H1 (cell line): ENCODE data around the gene DDC. TPM values are rescaled to one million over a fixed set of nuclear protein-coding genes. Genes with fewer than 3 reads are reported as not detected.

Experiments
- CTCF ChIA-PET: fragments of 300-600 bp; sonication (Branson Sonifier 250); formaldehyde crosslinking; loops from one replicate; lab custom pipeline; 2021; ENCODE audit not compliant: partially characterized antibody; lab: Charles Lee
- POLR2A ChIA-PET: fragments of 300-600 bp; sonication (Branson Sonifier 250); formaldehyde crosslinking; loops from one replicate; lab custom pipeline; 2021; ENCODE audit warnings: inconsistent platforms; ENCODE audit not compliant: partially characterized antibody; lab: Charles Lee
- DNase-seq, 2 experiments: peaks; one replicate each; pipeline versions ENCODE4 v3.0.0 to v3.0.0-alpha.2; 2010 to 2022; ENCODE audit warnings: low spot score in 2 of 2, low read depth in 1 of 2, mixed read lengths in 1 of 2
- FAIRE-seq: peaks from 2 replicates; lab custom pipeline; 2011; peaks lifted over from hg19 to GRCh38; lab: Jason Lieb, UNC
- H2AFZ ChIP-seq: 2 replicates; pipeline ENCODE4 v1.8.1; 2012; ENCODE audit warnings: low read length, inconsistent platforms
- H2AK5ac ChIP-seq: 2 replicates; pipeline ENCODE4 v1.6.1; 2013; ENCODE audit warnings: low read depth, low read length
- H2BK120ac ChIP-seq: replicated peaks from 2 replicates; pipeline ENCODE3; 2013; ENCODE audit warnings: low read depth, low read length, inconsistent platforms
- H2BK12ac ChIP-seq: 2 replicates; pipeline ENCODE4 v1.6.1; 2013; ENCODE audit warnings: low read depth, low read length
- H2BK15ac ChIP-seq: 2 replicates; pipeline ENCODE4 v1.6.1; 2013; ENCODE audit warnings: low read length
- H2BK20ac ChIP-seq: 2 replicates; pipeline ENCODE4 v1.6.1; 2013; ENCODE audit warnings: low read length
- H2BK5ac ChIP-seq: 2 replicates; pipeline ENCODE4 v1.6.1; 2013; ENCODE audit warnings: low read depth, low read length
- H3K14ac ChIP-seq: 2 replicates; pipeline ENCODE4 v1.6.1; 2013; ENCODE audit warnings: inconsistent platforms; ENCODE audit not compliant: insufficient read length
- H3K18ac ChIP-seq: 2 replicates; pipeline ENCODE4 v1.6.1; 2013; ENCODE audit warnings: low read length; ENCODE audit errors: extremely low read depth
- H3K23ac ChIP-seq: 2 replicates; pipeline ENCODE4 v1.6.1; 2013; ENCODE audit warnings: inconsistent platforms; ENCODE audit not compliant: insufficient read length
- H3K23me2 ChIP-seq: 2 replicates; pipeline ENCODE4 v1.6.1; 2013; ENCODE audit warnings: low read depth, low read length
- H3K27ac ChIP-seq: 2 replicates; pipeline ENCODE4 v1.6.1; 2011; ENCODE audit warnings: low read depth, low read length, inconsistent platforms
- H3K27me3 ChIP-seq, 4 experiments: replicated peaks in 1 of 4; 1 replicate in 1 of 4; 2 replicates in 3 of 4; pipeline versions ENCODE4 v1.6.1 to v1.8.1; 2011 to 2013; ENCODE audit warnings: low read length in 3 of 4, mild to moderate bottlenecking in 3 of 4, inconsistent platforms in 2 of 4, mixed read lengths in 2 of 4, moderate library complexity in 1 of 4; ENCODE audit not compliant: control insufficient read depth in 3 of 4, insufficient read depth in 3 of 4; ENCODE audit errors: extremely low read depth in 1 of 4
- H3K36me3 ChIP-seq, 4 experiments: 2 replicates each; pipeline versions ENCODE4 v1.6.1 to v1.8.1; 2011 to 2013; ENCODE audit warnings: mild to moderate bottlenecking in 4 of 4, low read length in 3 of 4, moderate library complexity in 2 of 4, control low read depth in 1 of 4, inconsistent platforms in 1 of 4; ENCODE audit not compliant: insufficient read depth in 4 of 4, control insufficient read depth in 2 of 4
- H3K4ac ChIP-seq: replicated peaks from 2 replicates; pipeline ENCODE3; 2013; ENCODE audit warnings: low read length, low read depth, mixed read lengths, inconsistent platforms; ENCODE audit not compliant: insufficient read length
- H3K4me1 ChIP-seq, 4 experiments: replicated peaks in 1 of 4; 1 replicate in 1 of 4; 2 replicates in 3 of 4; pipeline versions ENCODE4 v1.6.1 to v1.8.1; 2011 to 2013; ENCODE audit warnings: low read length in 3 of 4, inconsistent platforms in 2 of 4, mixed read lengths in 1 of 4; ENCODE audit not compliant: insufficient read depth in 4 of 4, control insufficient read depth in 3 of 4
- H3K4me2 ChIP-seq, 2 experiments: 2 replicates each; pipeline versions ENCODE4 v1.6.1 to v1.8.1; 2011 to 2013; ENCODE audit warnings: low read depth in 2 of 2, low read length in 2 of 2, control low read depth in 1 of 2, inconsistent platforms in 1 of 2, mild to moderate bottlenecking in 1 of 2; ENCODE audit not compliant: insufficient read depth in 1 of 2
- H3K4me3 ChIP-seq, 4 experiments: fragments of 200-600, 300-600 bp in 1 of 4; sonication (generic), shearing (Covaris generic), sonication (Bioruptor Twin) in 1 of 4; 2 replicates each; pipeline versions ENCODE4 v1.5.1 to v1.8.1; 2011 to 2016; ENCODE audit warnings: low read length in 4 of 4, low read depth in 3 of 4, control low read depth in 2 of 4, inconsistent platforms in 2 of 4, mild to moderate bottlenecking in 2 of 4, mixed read lengths in 1 of 4, moderate library complexity in 1 of 4; ENCODE audit not compliant: insufficient read depth in 2 of 4; ENCODE audit errors: extremely low read depth in 1 of 4
- H3K56ac ChIP-seq: replicated peaks from 2 replicates; pipeline ENCODE3; 2013; ENCODE audit warnings: low read depth, mild to moderate bottlenecking, mixed read lengths, low read length, inconsistent platforms; ENCODE audit not compliant: insufficient read length
- H3K79me1 ChIP-seq: 2 replicates; pipeline ENCODE4 v1.6.1; 2013; ENCODE audit warnings: low read depth, low read length, control low read depth
- H3K79me2 ChIP-seq, 2 experiments: 2 replicates each; pipeline versions ENCODE4 v1.6.1 to v1.8.1; 2012 to 2013; ENCODE audit warnings: low read length in 2 of 2, mild to moderate bottlenecking in 2 of 2, inconsistent platforms in 1 of 2; ENCODE audit not compliant: insufficient read depth in 2 of 2, control insufficient read depth in 1 of 2
- H3K9ac ChIP-seq, 4 experiments: replicated peaks in 1 of 4; 1 replicate in 1 of 4; 2 replicates in 3 of 4; pipeline versions ENCODE4 v1.6.1 to v1.8.1; 2011 to 2013; ENCODE audit warnings: low read depth in 3 of 4, low read length in 3 of 4, control low read depth in 2 of 4, mild to moderate bottlenecking in 2 of 4, moderate library complexity in 2 of 4, inconsistent platforms in 1 of 4; ENCODE audit errors: extremely low read depth in 1 of 4
- H3K9me3 ChIP-seq, 2 experiments: 2 replicates each; pipeline versions ENCODE4 v1.6.1 to v1.8.1; 2012 to 2013; ENCODE audit warnings: mild to moderate bottlenecking in 2 of 2, moderate library complexity in 2 of 2, control low read depth in 1 of 2, inconsistent platforms in 1 of 2, low read depth in 1 of 2, low read length in 1 of 2, mixed read lengths in 1 of 2; ENCODE audit not compliant: insufficient read depth in 2 of 2
- H4K20me1 ChIP-seq, 2 experiments: replicated peaks in 1 of 2; 2 replicates each; pipeline versions ENCODE3 to v1.8.1; 2011 to 2013; ENCODE audit warnings: inconsistent platforms in 2 of 2, low read length in 2 of 2, mild to moderate bottlenecking in 1 of 2; ENCODE audit not compliant: insufficient read depth in 2 of 2, control insufficient read depth in 1 of 2
- H4K5ac ChIP-seq: 2 replicates; pipeline ENCODE4 v1.6.1; 2013; ENCODE audit warnings: low read length, low read depth, mixed read lengths, inconsistent platforms; ENCODE audit not compliant: insufficient read length
- H4K8ac ChIP-seq: 2 replicates; pipeline ENCODE4 v1.8.0; 2013; ENCODE audit warnings: mild to moderate bottlenecking, moderate library complexity, low read length, inconsistent platforms; ENCODE audit not compliant: insufficient read depth; ENCODE audit errors: extremely low read depth
- H4K91ac ChIP-seq: replicated peaks from 2 replicates; pipeline ENCODE3; 2013; ENCODE audit warnings: low read length, mixed read lengths, inconsistent platforms; ENCODE audit not compliant: insufficient read length
- POLR2AphosphoS5 ChIP-seq: IDR thresholded peaks from 2 replicates; pipeline ENCODE4 v1.6.1; 2011; ENCODE audit warnings: low read depth, low read length
- RXRA ChIP-seq: IDR thresholded peaks from 2 replicates; pipeline ENCODE4 v1.6.1; 2011; ENCODE audit warnings: low read depth, mild to moderate bottlenecking, low read length, moderate library complexity; ENCODE audit not compliant: insufficient read depth
- TEAD4 ChIP-seq: IDR thresholded peaks from 2 replicates; pipeline ENCODE4 v1.6.1; 2012; ENCODE audit warnings: low read depth, low read length, inconsistent platforms, mixed read lengths
- YY1 ChIP-seq: IDR thresholded peaks from 2 replicates; pipeline ENCODE4 v1.6.1; 2011; ENCODE audit warnings: low read depth, mild to moderate bottlenecking, low read length
- WGBS, 2 experiments: shearing (Covaris generic) in 1 of 2; methylation state at CpG; one replicate each; pipeline versions ENCODE4 v1.1.6 to v1.1.7; 2013 to 2015; ENCODE audit warnings: low lambda C conversion rate in 2 of 2, mixed read lengths in 2 of 2, inconsistent platforms in 1 of 2, low coverage in 1 of 2, missing lambda C conversion rate in 1 of 2; ENCODE audit not compliant: insufficient replicate concordance in 2 of 2, insufficient coverage in 1 of 2, insufficient read length in 1 of 2; ENCODE audit errors: extremely low coverage in 1 of 2, missing lambda C conversion rate in 1 of 2; 5-methylcytosine and 5-hydroxymethylcytosine counted together
- polyA plus RNA-seq, 7 experiments: library from polyadenylated mRNA; depleted of rRNA in 3 of 7; stranded (reverse) in 5 of 7; unstranded in 2 of 7; fragments of >200 nt in 5 of 7; fragments of 200-250 nt in 2 of 7; gene quantifications; 1 replicate in 5 of 7; 2 replicates in 1 of 7; 4 replicates in 1 of 7; pipeline versions ENCODE4 v1.2.1 to v1.2.3, GENCODE V29; 2011 to 2013; ENCODE audit warnings: missing spikeins in 2 of 7, mixed read lengths in 2 of 7
- total RNA-seq: library from RNA; stranded (reverse); fragmentation: NEBNext Ultra II Directional; extraction: Animal tissue kit (Norgen Biotek cat#: 25700); gene quantifications from 2 replicates; pipeline ENCODE4 v1.2.1, GENCODE V29; 2021
- TF ChIP-seq, protein P1 (sequence below), 3 experiments: IDR thresholded peaks; 1 replicate in 2 of 3; 2 replicates in 1 of 3; pipeline versions ENCODE4 v1.5.1 to v1.6.1; 2011; ENCODE audit warnings: low read length in 3 of 3, mild to moderate bottlenecking in 3 of 3, inconsistent platforms in 2 of 3, low read depth in 1 of 3, moderate library complexity in 1 of 3; ENCODE audit not compliant: insufficient read depth in 1 of 3; ENCODE audit errors: control extremely low read depth in 1 of 3

The DDC gene
- total and polyA plus RNA-seq, 2 of the 8 experiments (the other 6 are each of a cell fraction or from before 2014, with no cell fraction given) = 0.05 TPM; not detected in 1

DNA sequence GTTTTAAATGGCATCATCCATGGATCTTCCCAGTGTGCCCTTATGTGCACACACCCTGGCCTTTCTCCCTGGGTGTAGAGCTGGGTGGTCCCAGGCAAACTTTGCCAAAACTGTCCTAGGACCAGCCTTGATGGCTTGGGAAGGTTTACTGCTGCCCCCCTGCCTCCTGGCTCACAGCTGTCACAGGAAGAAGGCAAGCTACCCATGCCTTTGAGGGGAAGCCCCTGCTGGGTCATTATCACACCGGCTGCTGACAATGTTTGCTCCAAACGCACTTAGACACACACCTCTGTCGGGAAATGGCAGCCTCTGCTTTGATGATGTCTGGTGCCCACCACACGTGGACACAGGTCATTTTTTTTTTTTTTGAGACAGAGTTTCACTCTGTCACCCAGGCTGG, 89.9 kb downstream of the DDC start:
- no peaks in the 10 kb centered on the region for H4K20me1 ChIP-seq
- no peak overlapping the region for H2BK12ac ChIP-seq
- no peak overlapping the region for H2BK120ac ChIP-seq
- POLR2A ChIA-PET = no interaction called here
- no peak overlapping the region for H3K18ac ChIP-seq
- no peak overlapping the region for H3K56ac ChIP-seq
- H3K79me2 ChIP-seq = no peaks in the 10 kb centered on the region
- H3K23me2 ChIP-seq = no peaks in the 10 kb centered on the region
- no peak overlapping the region for H3K9ac ChIP-seq
- no peak overlapping the region for H2BK5ac ChIP-seq
- peaks cover 0 to 3% (median 0%) of the 10 kb centered on the region in 4 experiments; a peak in 2 of 7 replicates for H3K4me1 ChIP-seq
- H3K36me3 ChIP-seq = no peaks in the 10 kb centered on the region
- no peak overlapping the region for H4K91ac ChIP-seq
- no peak overlapping the region for H4K8ac ChIP-seq
- H3K14ac ChIP-seq = no peak overlapping the region
- H4K5ac ChIP-seq = no peak overlapping the region
- WGBS, 2 experiments = 63% methylated on average over 4 of the region's 4 CpGs; no CpG with 5 or more reads in 1 of the 2 experiments
- H3K27me3 ChIP-seq = peaks cover 0 to 2% (median 0%) of the 10 kb centered on the region in 4 experiments; a peak in 1 of 7 replicates
- H3K4me2 ChIP-seq = no peak overlapping the region
- H3K4ac ChIP-seq = no peak overlapping the region
- H2BK15ac ChIP-seq = no peak overlapping the region
- no peak overlapping the region for H2AK5ac ChIP-seq
- H3K9me3 ChIP-seq = no peaks in the 10 kb centered on the region
- DNase-seq = no peak
- no peak overlapping the region for H2BK20ac ChIP-seq
- no peaks in the 10 kb centered on the region for H3K79me1 ChIP-seq
- CTCF ChIA-PET = interaction anchor here (0.7 to 1.9 kb wide), 11 partner anchors 22 to 686 kb away, joined by 3 to 5 read pairs (median 3); no protein-coding TSS in a partner anchor
- no peak overlapping the region for H3K4me3 ChIP-seq
- no peak overlapping the region for H3K23ac ChIP-seq
- TF ChIP-seq YY1 (no peak), POLR2AphosphoS5 (no peak), TEAD4 (no peak), RXRA (no peak)
- TF ChIP-seq, protein P1, sequence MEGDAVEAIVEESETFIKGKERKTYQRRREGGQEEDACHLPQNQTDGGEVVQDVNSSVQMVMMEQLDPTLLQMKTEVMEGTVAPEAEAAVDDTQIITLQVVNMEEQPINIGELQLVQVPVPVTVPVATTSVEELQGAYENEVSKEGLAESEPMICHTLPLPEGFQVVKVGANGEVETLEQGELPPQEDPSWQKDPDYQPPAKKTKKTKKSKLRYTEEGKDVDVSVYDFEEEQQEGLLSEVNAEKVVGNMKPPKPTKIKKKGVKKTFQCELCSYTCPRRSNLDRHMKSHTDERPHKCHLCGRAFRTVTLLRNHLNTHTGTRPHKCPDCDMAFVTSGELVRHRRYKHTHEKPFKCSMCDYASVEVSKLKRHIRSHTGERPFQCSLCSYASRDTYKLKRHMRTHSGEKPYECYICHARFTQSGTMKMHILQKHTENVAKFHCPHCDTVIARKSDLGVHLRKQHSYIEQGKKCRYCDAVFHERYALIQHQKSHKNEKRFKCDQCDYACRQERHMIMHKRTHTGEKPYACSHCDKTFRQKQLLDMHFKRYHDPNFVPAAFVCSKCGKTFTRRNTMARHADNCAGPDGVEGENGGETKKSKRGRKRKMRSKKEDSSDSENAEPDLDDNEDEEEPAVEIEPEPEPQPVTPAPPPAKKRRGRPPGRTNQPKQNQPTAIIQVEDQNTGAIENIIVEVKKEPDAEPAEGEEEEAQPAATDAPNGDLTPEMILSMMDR (IDR thresholded peaks at IDR 0.05; ENCODE audit: control extremely low read depth in 1 of 3, insufficient read depth in 1 of 3, low read depth in 1 of 3, low read length in 3 of 3) = no peak
- H2AFZ ChIP-seq = no peak overlapping the region
- no peak for FAIRE-seq
- no peak overlapping the region for H3K27ac ChIP-seq
